Vagina (tissue), 2 donors: ENCODE measurements around the gene DNAJC4.

Experiments used
- POLR2A ChIP-seq, 2 donors: fragments of 450-650 bp; IDR thresholded peaks; one replicate each; pipeline ENCODE4 v1.6.1; 2017; ENCODE audit warnings: antibody characterized with exemption in 2 of 2, mild to moderate bottlenecking in 2 of 2, moderate library complexity in 2 of 2
- TF ChIP-seq, protein P1 (sequence below), 3 experiments: fragments of 450-650 bp in 2 of 3; fragments of 200-600 bp in 1 of 3; sonication (generic) in 1 of 3; IDR thresholded peaks; one replicate each; pipeline ENCODE4 v1.5.1; 2017 to 2019; ENCODE audit warnings: antibody characterized with exemption in 3 of 3, mild to moderate bottlenecking in 2 of 3, moderate library complexity in 2 of 3

GRCh38 chr11:64263021-64263946 is 32.9 kb downstream of the DNAJC4 start:
- TF ChIP-seq, protein P1, sequence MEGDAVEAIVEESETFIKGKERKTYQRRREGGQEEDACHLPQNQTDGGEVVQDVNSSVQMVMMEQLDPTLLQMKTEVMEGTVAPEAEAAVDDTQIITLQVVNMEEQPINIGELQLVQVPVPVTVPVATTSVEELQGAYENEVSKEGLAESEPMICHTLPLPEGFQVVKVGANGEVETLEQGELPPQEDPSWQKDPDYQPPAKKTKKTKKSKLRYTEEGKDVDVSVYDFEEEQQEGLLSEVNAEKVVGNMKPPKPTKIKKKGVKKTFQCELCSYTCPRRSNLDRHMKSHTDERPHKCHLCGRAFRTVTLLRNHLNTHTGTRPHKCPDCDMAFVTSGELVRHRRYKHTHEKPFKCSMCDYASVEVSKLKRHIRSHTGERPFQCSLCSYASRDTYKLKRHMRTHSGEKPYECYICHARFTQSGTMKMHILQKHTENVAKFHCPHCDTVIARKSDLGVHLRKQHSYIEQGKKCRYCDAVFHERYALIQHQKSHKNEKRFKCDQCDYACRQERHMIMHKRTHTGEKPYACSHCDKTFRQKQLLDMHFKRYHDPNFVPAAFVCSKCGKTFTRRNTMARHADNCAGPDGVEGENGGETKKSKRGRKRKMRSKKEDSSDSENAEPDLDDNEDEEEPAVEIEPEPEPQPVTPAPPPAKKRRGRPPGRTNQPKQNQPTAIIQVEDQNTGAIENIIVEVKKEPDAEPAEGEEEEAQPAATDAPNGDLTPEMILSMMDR (IDR thresholded peaks at IDR 0.05), result no peak
- no peak for TF ChIP-seq POLR2A (IDR thresholded peaks at IDR 0.05)
